Measurements from ENCODE around the gene SLC8B1. TPM values are rescaled to one million over a fixed set of nuclear protein-coding genes. Genes with fewer than 3 reads are reported as not detected.

Gene SLC8B1
- total and polyA plus RNA-seq, 9 of the 15 experiments (the other 6 are each of a cell fraction or from before 2014, with no cell fraction given) = 0.86 to 34.1 (median 18.5) TPM

DNA sequence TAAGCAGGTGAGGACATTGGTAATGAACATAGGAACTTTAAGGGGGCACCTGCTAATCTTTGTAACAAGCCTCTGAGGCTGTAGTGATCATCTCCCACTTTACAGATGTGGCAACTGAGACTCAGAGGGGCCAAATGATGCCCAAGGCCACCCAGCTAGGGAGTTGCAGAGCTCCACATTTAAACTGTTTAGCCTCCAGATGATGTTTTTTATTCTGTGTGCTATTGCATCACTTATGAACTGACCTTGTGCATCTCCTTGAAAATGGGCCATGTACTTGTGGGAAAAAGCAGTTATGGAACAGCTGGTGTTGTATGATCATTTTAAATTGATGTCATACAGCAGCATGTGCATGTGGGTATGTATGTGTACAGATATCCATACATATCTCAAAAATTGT, 72.2 kb downstream of the SLC8B1 start:
- Histone ChIP-seq H3K36me3 (ENCODE audit: control insufficient read depth, insufficient read depth, low read length) (peaks cover 31% of the 10 kb centered on the region; the same call in 1 of the 3 replicates), H3K4me1 (replicated peaks in 1 of 2; ENCODE audit: control insufficient read depth in 2 of 2, insufficient read depth in 2 of 2, low read length in 2 of 2) (peaks cover 0 to 4% of the 10 kb centered on the region in 2 experiments; a peak in 3 of 5 replicates), H3K27ac (ENCODE audit: extremely low read depth, low read depth, low read length) (no peak overlapping the region), H3K4me3 (no peak overlapping the region), H3K27me3 (ENCODE audit: control insufficient read depth in 2 of 2, insufficient read depth in 2 of 2, low read length in 2 of 2) (no peaks in the 10 kb centered on the region), H3K9me1 (ENCODE audit: control insufficient read depth, insufficient read depth, low read length) (no peaks in the 10 kb centered on the region), H3K79me2 (ENCODE audit: control insufficient read depth, insufficient read depth, low read length) (no peaks in the 10 kb centered on the region), H2AFZ (ENCODE audit: low read depth, low read length) (no peak overlapping the region), H3K9me3 (replicated peaks; ENCODE audit: control insufficient read depth, insufficient read depth, low read depth, low read length) (no peaks in the 10 kb centered on the region), H4K20me1 (replicated peaks; ENCODE audit: control insufficient read depth, insufficient read depth, low read length) (no peaks in the 10 kb centered on the region), H3K4me2 (ENCODE audit: insufficient read depth, low read length) (no peak overlapping the region), H3K9ac (ENCODE audit: insufficient read depth in 1 of 2, low read depth in 2 of 2, low read length in 2 of 2) (no peak overlapping the region)
- no peak for FAIRE-seq
- ChIA-PET CTCF (ENCODE audit: low intra/inter-chr PET ratio) (no interaction called here), POLR2A (no interaction called here)
- intact Hi-C loops (cut with micrococcal nuclease) = no loop called here
- no peak for ATAC-seq
- DNase-seq (ENCODE audit: extremely low read depth in 1 of 4, low spot score in 3 of 4) = no peak
- in situ Hi-C loops (cut with MboI) = no loop called here
- BruUV-seq (replicated peaks) = no TSS peak
- TF ChIP-seq HDAC8 (tag; IDR thresholded peaks at IDR 0.05) = no peak
- no peak for TF ChIP-seq KDM4B (IDR thresholded peaks at IDR 0.05; ENCODE audit: borderline replicate concordance in 2 of 2, low read depth in 1 of 2)
- TF ChIP-seq, protein P1, sequence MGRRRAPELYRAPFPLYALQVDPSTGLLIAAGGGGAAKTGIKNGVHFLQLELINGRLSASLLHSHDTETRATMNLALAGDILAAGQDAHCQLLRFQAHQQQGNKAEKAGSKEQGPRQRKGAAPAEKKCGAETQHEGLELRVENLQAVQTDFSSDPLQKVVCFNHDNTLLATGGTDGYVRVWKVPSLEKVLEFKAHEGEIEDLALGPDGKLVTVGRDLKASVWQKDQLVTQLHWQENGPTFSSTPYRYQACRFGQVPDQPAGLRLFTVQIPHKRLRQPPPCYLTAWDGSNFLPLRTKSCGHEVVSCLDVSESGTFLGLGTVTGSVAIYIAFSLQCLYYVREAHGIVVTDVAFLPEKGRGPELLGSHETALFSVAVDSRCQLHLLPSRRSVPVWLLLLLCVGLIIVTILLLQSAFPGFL (CRISPR knock-in tag; IDR thresholded peaks at IDR 0.05) = no peak
- TF ChIP-seq ZFP36 (IDR thresholded peaks at IDR 0.05; ENCODE audit: low read depth, low read length, partially characterized antibody) = no peak
- TF ChIP-seq ETV1 (tag; conservative IDR thresholded peaks at IDR 0.05; ENCODE audit: low read depth) = no peak
- TF ChIP-seq SMAD4 (CRISPR knock-in tag; conservative IDR thresholded peaks at IDR 0.05) = no peak
- TF ChIP-seq, protein P2, sequence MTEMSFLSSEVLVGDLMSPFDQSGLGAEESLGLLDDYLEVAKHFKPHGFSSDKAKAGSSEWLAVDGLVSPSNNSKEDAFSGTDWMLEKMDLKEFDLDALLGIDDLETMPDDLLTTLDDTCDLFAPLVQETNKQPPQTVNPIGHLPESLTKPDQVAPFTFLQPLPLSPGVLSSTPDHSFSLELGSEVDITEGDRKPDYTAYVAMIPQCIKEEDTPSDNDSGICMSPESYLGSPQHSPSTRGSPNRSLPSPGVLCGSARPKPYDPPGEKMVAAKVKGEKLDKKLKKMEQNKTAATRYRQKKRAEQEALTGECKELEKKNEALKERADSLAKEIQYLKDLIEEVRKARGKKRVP (CRISPR knock-in tag; IDR thresholded peaks at IDR 0.05) = 0 out of 2 replicates have a peak, but pooled peaks have one; percentile 50
- no peak for TF ChIP-seq KHSRP (IDR thresholded peaks at IDR 0.05)
- TF ChIP-seq, protein P3, sequence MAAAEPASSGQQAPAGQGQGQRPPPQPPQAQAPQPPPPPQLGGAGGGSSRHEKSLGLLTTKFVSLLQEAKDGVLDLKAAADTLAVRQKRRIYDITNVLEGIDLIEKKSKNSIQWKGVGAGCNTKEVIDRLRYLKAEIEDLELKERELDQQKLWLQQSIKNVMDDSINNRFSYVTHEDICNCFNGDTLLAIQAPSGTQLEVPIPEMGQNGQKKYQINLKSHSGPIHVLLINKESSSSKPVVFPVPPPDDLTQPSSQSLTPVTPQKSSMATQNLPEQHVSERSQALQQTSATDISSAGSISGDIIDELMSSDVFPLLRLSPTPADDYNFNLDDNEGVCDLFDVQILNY (CRISPR knock-in tag; IDR thresholded peaks at IDR 0.05) = no peak
- no peak for TF ChIP-seq NFIC (IDR thresholded peaks at IDR 0.05)
- TF ChIP-seq ESRRA (IDR thresholded peaks at IDR 0.05; ENCODE audit: borderline replicate concordance, low read depth) = peak; percentile 75
- TF ChIP-seq, protein P4, sequence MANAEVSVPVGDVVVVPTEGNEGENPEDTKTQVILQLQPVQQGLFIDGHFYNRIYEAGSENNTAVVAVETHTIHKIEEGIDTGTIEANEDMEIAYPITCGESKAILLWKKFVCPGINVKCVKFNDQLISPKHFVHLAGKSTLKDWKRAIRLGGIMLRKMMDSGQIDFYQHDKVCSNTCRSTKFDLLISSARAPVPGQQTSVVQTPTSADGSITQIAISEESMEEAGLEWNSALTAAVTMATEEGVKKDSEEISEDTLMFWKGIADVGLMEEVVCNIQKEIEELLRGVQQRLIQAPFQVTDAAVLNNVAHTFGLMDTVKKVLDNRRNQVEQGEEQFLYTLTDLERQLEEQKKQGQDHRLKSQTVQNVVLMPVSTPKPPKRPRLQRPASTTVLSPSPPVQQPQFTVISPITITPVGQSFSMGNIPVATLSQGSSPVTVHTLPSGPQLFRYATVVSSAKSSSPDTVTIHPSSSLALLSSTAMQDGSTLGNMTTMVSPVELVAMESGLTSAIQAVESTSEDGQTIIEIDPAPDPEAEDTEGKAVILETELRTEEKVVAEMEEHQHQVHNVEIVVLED (CRISPR knock-in tag; IDR thresholded peaks at IDR 0.05) = peak; percentile 29; the same call in 1 of the 2 replicates
- TF ChIP-seq HIVEP1 (CRISPR knock-in tag; IDR thresholded peaks at IDR 0.05) = 0 out of 2 replicates have a peak, but pooled peaks have one; percentile 17
- TF ChIP-seq CTBP1 (IDR thresholded peaks at IDR 0.05; ENCODE audit: borderline replicate concordance) = no peak
- TF ChIP-seq MTF1 (CRISPR knock-in tag; IDR thresholded peaks at IDR 0.05; ENCODE audit: borderline replicate concordance) = no peak
- no peak for TF ChIP-seq ADNP (tag; IDR thresholded peaks at IDR 0.05)
- TF ChIP-seq PYGO2 (tag; IDR thresholded peaks at IDR 0.05) = no peak
- TF ChIP-seq ZC3H11A (IDR thresholded peaks at IDR 0.05; ENCODE audit: low read depth, low read length) = no peak
- TF ChIP-seq ZNF79 (CRISPR knock-in tag; IDR thresholded peaks at IDR 0.05; ENCODE audit: low read depth) = 0 out of 2 replicates have a peak, but pooled peaks have one; percentile 58
- TF ChIP-seq TEAD2 (tag; IDR thresholded peaks at IDR 0.05) = no peak
- no peak for TF ChIP-seq SNIP1 (IDR thresholded peaks at IDR 0.05; ENCODE audit: low read depth)

Data from K562 (cell line).